H1 (cell line): ENCODE measurements around the gene KANSL1. TPM values are rescaled to one million over a fixed set of nuclear protein-coding genes. Genes with fewer than 3 reads are reported as not detected.

ENCODE experiments used
- CTCF ChIA-PET: fragments of 300-600 bp; sonication (Branson Sonifier 250); formaldehyde crosslinking; loops from one replicate; lab custom pipeline; 2021; ENCODE audit not compliant: partially characterized antibody; lab: Charles Lee
- POLR2A ChIA-PET: fragments of 300-600 bp; sonication (Branson Sonifier 250); formaldehyde crosslinking; loops from one replicate; lab custom pipeline; 2021; ENCODE audit warnings: inconsistent platforms; ENCODE audit not compliant: partially characterized antibody; lab: Charles Lee
- DNase-seq, 2 experiments: peaks; one replicate each; pipeline versions ENCODE4 v3.0.0 to v3.0.0-alpha.2; 2010 to 2022; ENCODE audit warnings: low spot score in 2 of 2, low read depth in 1 of 2, mixed read lengths in 1 of 2
- FAIRE-seq: peaks from 2 replicates; lab custom pipeline; 2011; peaks lifted over from hg19 to GRCh38; lab: Jason Lieb, UNC
- H2AFZ ChIP-seq: 2 replicates; pipeline ENCODE4 v1.8.1; 2012; ENCODE audit warnings: low read length, inconsistent platforms
- H2AK5ac ChIP-seq: 2 replicates; pipeline ENCODE4 v1.6.1; 2013; ENCODE audit warnings: low read depth, low read length
- H2BK120ac ChIP-seq: replicated peaks from 2 replicates; pipeline ENCODE3; 2013; ENCODE audit warnings: low read depth, low read length, inconsistent platforms
- H2BK12ac ChIP-seq: 2 replicates; pipeline ENCODE4 v1.6.1; 2013; ENCODE audit warnings: low read depth, low read length
- H2BK15ac ChIP-seq: 2 replicates; pipeline ENCODE4 v1.6.1; 2013; ENCODE audit warnings: low read length
- H2BK20ac ChIP-seq: 2 replicates; pipeline ENCODE4 v1.6.1; 2013; ENCODE audit warnings: low read length
- H2BK5ac ChIP-seq: 2 replicates; pipeline ENCODE4 v1.6.1; 2013; ENCODE audit warnings: low read depth, low read length
- H3K14ac ChIP-seq: 2 replicates; pipeline ENCODE4 v1.6.1; 2013; ENCODE audit warnings: inconsistent platforms; ENCODE audit not compliant: insufficient read length
- H3K18ac ChIP-seq: 2 replicates; pipeline ENCODE4 v1.6.1; 2013; ENCODE audit warnings: low read length; ENCODE audit errors: extremely low read depth
- H3K23ac ChIP-seq: 2 replicates; pipeline ENCODE4 v1.6.1; 2013; ENCODE audit warnings: inconsistent platforms; ENCODE audit not compliant: insufficient read length
- H3K23me2 ChIP-seq: 2 replicates; pipeline ENCODE4 v1.6.1; 2013; ENCODE audit warnings: low read depth, low read length
- H3K27ac ChIP-seq: 2 replicates; pipeline ENCODE4 v1.6.1; 2011; ENCODE audit warnings: low read depth, low read length, inconsistent platforms
- H3K27me3 ChIP-seq, 4 experiments: replicated peaks in 1 of 4; 1 replicate in 1 of 4; 2 replicates in 3 of 4; pipeline versions ENCODE4 v1.6.1 to v1.8.1; 2011 to 2013; ENCODE audit warnings: low read length in 3 of 4, mild to moderate bottlenecking in 3 of 4, inconsistent platforms in 2 of 4, mixed read lengths in 2 of 4, moderate library complexity in 1 of 4; ENCODE audit not compliant: control insufficient read depth in 3 of 4, insufficient read depth in 3 of 4; ENCODE audit errors: extremely low read depth in 1 of 4
- H3K36me3 ChIP-seq, 4 experiments: 2 replicates each; pipeline versions ENCODE4 v1.6.1 to v1.8.1; 2011 to 2013; ENCODE audit warnings: mild to moderate bottlenecking in 4 of 4, low read length in 3 of 4, moderate library complexity in 2 of 4, control low read depth in 1 of 4, inconsistent platforms in 1 of 4; ENCODE audit not compliant: insufficient read depth in 4 of 4, control insufficient read depth in 2 of 4
- H3K4ac ChIP-seq: replicated peaks from 2 replicates; pipeline ENCODE3; 2013; ENCODE audit warnings: low read length, low read depth, mixed read lengths, inconsistent platforms; ENCODE audit not compliant: insufficient read length
- H3K4me1 ChIP-seq, 4 experiments: replicated peaks in 1 of 4; 1 replicate in 1 of 4; 2 replicates in 3 of 4; pipeline versions ENCODE4 v1.6.1 to v1.8.1; 2011 to 2013; ENCODE audit warnings: low read length in 3 of 4, inconsistent platforms in 2 of 4, mixed read lengths in 1 of 4; ENCODE audit not compliant: insufficient read depth in 4 of 4, control insufficient read depth in 3 of 4
- H3K4me2 ChIP-seq, 2 experiments: 2 replicates each; pipeline versions ENCODE4 v1.6.1 to v1.8.1; 2011 to 2013; ENCODE audit warnings: low read depth in 2 of 2, low read length in 2 of 2, control low read depth in 1 of 2, inconsistent platforms in 1 of 2, mild to moderate bottlenecking in 1 of 2; ENCODE audit not compliant: insufficient read depth in 1 of 2
- H3K4me3 ChIP-seq, 4 experiments: fragments of 200-600, 300-600 bp in 1 of 4; sonication (generic), shearing (Covaris generic), sonication (Bioruptor Twin) in 1 of 4; 2 replicates each; pipeline versions ENCODE4 v1.5.1 to v1.8.1; 2011 to 2016; ENCODE audit warnings: low read length in 4 of 4, low read depth in 3 of 4, control low read depth in 2 of 4, inconsistent platforms in 2 of 4, mild to moderate bottlenecking in 2 of 4, mixed read lengths in 1 of 4, moderate library complexity in 1 of 4; ENCODE audit not compliant: insufficient read depth in 2 of 4; ENCODE audit errors: extremely low read depth in 1 of 4
- H3K56ac ChIP-seq: replicated peaks from 2 replicates; pipeline ENCODE3; 2013; ENCODE audit warnings: low read depth, mild to moderate bottlenecking, mixed read lengths, low read length, inconsistent platforms; ENCODE audit not compliant: insufficient read length
- H3K79me1 ChIP-seq: 2 replicates; pipeline ENCODE4 v1.6.1; 2013; ENCODE audit warnings: low read depth, low read length, control low read depth
- H3K79me2 ChIP-seq, 2 experiments: 2 replicates each; pipeline versions ENCODE4 v1.6.1 to v1.8.1; 2012 to 2013; ENCODE audit warnings: low read length in 2 of 2, mild to moderate bottlenecking in 2 of 2, inconsistent platforms in 1 of 2; ENCODE audit not compliant: insufficient read depth in 2 of 2, control insufficient read depth in 1 of 2
- H3K9ac ChIP-seq, 4 experiments: replicated peaks in 1 of 4; 1 replicate in 1 of 4; 2 replicates in 3 of 4; pipeline versions ENCODE4 v1.6.1 to v1.8.1; 2011 to 2013; ENCODE audit warnings: low read depth in 3 of 4, low read length in 3 of 4, control low read depth in 2 of 4, mild to moderate bottlenecking in 2 of 4, moderate library complexity in 2 of 4, inconsistent platforms in 1 of 4; ENCODE audit errors: extremely low read depth in 1 of 4
- H3K9me3 ChIP-seq, 2 experiments: 2 replicates each; pipeline versions ENCODE4 v1.6.1 to v1.8.1; 2012 to 2013; ENCODE audit warnings: mild to moderate bottlenecking in 2 of 2, moderate library complexity in 2 of 2, control low read depth in 1 of 2, inconsistent platforms in 1 of 2, low read depth in 1 of 2, low read length in 1 of 2, mixed read lengths in 1 of 2; ENCODE audit not compliant: insufficient read depth in 2 of 2
- H4K20me1 ChIP-seq, 2 experiments: replicated peaks in 1 of 2; 2 replicates each; pipeline versions ENCODE3 to v1.8.1; 2011 to 2013; ENCODE audit warnings: inconsistent platforms in 2 of 2, low read length in 2 of 2, mild to moderate bottlenecking in 1 of 2; ENCODE audit not compliant: insufficient read depth in 2 of 2, control insufficient read depth in 1 of 2
- H4K5ac ChIP-seq: 2 replicates; pipeline ENCODE4 v1.6.1; 2013; ENCODE audit warnings: low read length, low read depth, mixed read lengths, inconsistent platforms; ENCODE audit not compliant: insufficient read length
- H4K8ac ChIP-seq: 2 replicates; pipeline ENCODE4 v1.8.0; 2013; ENCODE audit warnings: mild to moderate bottlenecking, moderate library complexity, low read length, inconsistent platforms; ENCODE audit not compliant: insufficient read depth; ENCODE audit errors: extremely low read depth
- H4K91ac ChIP-seq: replicated peaks from 2 replicates; pipeline ENCODE3; 2013; ENCODE audit warnings: low read length, mixed read lengths, inconsistent platforms; ENCODE audit not compliant: insufficient read length
- WGBS, 2 experiments: shearing (Covaris generic) in 1 of 2; methylation state at CpG; one replicate each; pipeline versions ENCODE4 v1.1.6 to v1.1.7; 2013 to 2015; ENCODE audit warnings: low lambda C conversion rate in 2 of 2, mixed read lengths in 2 of 2, inconsistent platforms in 1 of 2, low coverage in 1 of 2, missing lambda C conversion rate in 1 of 2; ENCODE audit not compliant: insufficient replicate concordance in 2 of 2, insufficient coverage in 1 of 2, insufficient read length in 1 of 2; ENCODE audit errors: extremely low coverage in 1 of 2, missing lambda C conversion rate in 1 of 2; 5-methylcytosine and 5-hydroxymethylcytosine counted together
- polyA plus RNA-seq, 7 experiments: library from polyadenylated mRNA; depleted of rRNA in 3 of 7; stranded (reverse) in 5 of 7; unstranded in 2 of 7; fragments of >200 nt in 5 of 7; fragments of 200-250 nt in 2 of 7; gene quantifications; 1 replicate in 5 of 7; 2 replicates in 1 of 7; 4 replicates in 1 of 7; pipeline versions ENCODE4 v1.2.1 to v1.2.3, GENCODE V29; 2011 to 2013; ENCODE audit warnings: missing spikeins in 2 of 7, mixed read lengths in 2 of 7
- total RNA-seq: library from RNA; stranded (reverse); fragmentation: NEBNext Ultra II Directional; extraction: Animal tissue kit (Norgen Biotek cat#: 25700); gene quantifications from 2 replicates; pipeline ENCODE4 v1.2.1, GENCODE V29; 2021

The KANSL1 gene
- total and polyA plus RNA-seq, 2 of the 8 experiments (the other 6 are each of a cell fraction or from before 2014, with no cell fraction given) = 34.0 to 128 TPM

GRCh38 chr17:46001390-46002310 lies 191.6 kb downstream of the KANSL1 start:
- POLR2A ChIA-PET = interaction anchor here (0.9 kb wide), 1 partner anchor 16 kb away, joined by 3 read pairs; no protein-coding TSS in a partner anchor
- Histone ChIP-seq H3K27ac (no peak overlapping the region), H3K4me2 (no peak overlapping the region), H4K8ac (peak overlapping the region; percentile 62; the same call in 1 of the 2 replicates), H3K79me1 (no peaks in the 10 kb centered on the region), H4K20me1 (no peaks in the 10 kb centered on the region), H3K9me3 (no peaks in the 10 kb centered on the region), H3K14ac (no peak overlapping the region), H4K5ac (no peak overlapping the region), H2AK5ac (no peak overlapping the region), H3K4me1 (no peaks in the 10 kb centered on the region; a peak in 1 of 7 replicates), H3K56ac (no peak overlapping the region), H3K4me3 (no peak overlapping the region), H3K18ac (no peak overlapping the region), H3K23ac (no peak overlapping the region), H3K27me3 (no peaks in the 10 kb centered on the region), H3K9ac (no peak overlapping the region), H3K23me2 (peaks cover 2% of the 10 kb centered on the region; the same call in 1 of the 2 replicates), H2BK20ac (no peak overlapping the region), H2BK12ac (peak overlapping the region; percentile 75; the same call in 1 of the 2 replicates), H2BK15ac (no peak overlapping the region), H2BK120ac (no peak overlapping the region), H2AFZ (no peak overlapping the region), H3K4ac (no peak overlapping the region), H3K36me3 (no peaks in the 10 kb centered on the region), H3K79me2 (no peaks in the 10 kb centered on the region), H4K91ac (no peak overlapping the region), H2BK5ac (0 out of 2 replicates have a peak overlapping the region, but pooled peaks have one; percentile 24)
- no peak for DNase-seq
- 81% methylated on average over 13 of the region's 13 CpGs; no CpG with 5 or more reads in 1 of the 2 experiments for WGBS, 2 experiments
- no peak for FAIRE-seq
- CTCF ChIA-PET = interaction anchor here (0.6 to 3.6 kb wide), 34 partner anchors 10 to 359 kb away, joined by 3 to 31 read pairs (median 4); partner anchors contain the start of gene MAPT
